Adrenal gland (tissue), 12 donors: ENCODE data around the gene PRPF18. TPM values are rescaled to one million over a fixed set of nuclear protein-coding genes. Genes with fewer than 3 reads are reported as not detected.

Experiments used
- DNase-seq, 7 donors: peaks; one replicate each; pipeline ENCODE4 v3.0.0-alpha.2; 2019 to 2020
- H3K27ac ChIP-seq, 5 donors: fragments of 200-600 bp; sonication (generic) in 4 of 5; 1 replicate in 3 of 5; 2 replicates in 2 of 5; pipeline versions ENCODE4 v1.5.1 to v1.8.0; 2016 to 2020; ENCODE audit warnings: mild to moderate bottlenecking in 1 of 5
- H3K27me3 ChIP-seq: fragments of 200-600 bp; 2 replicates; pipeline ENCODE4 v1.8.0; 2021
- H3K36me3 ChIP-seq, 2 donors: fragments of 200-600 bp; replicated peaks in 1 of 2; 1 replicate in 1 of 2; 2 replicates in 1 of 2; pipeline versions ENCODE4 v1.5.1 to v1.8.0; 2018 to 2022
- H3K4me1 ChIP-seq, 2 donors: fragments of 200-600 bp; replicated peaks in 1 of 2; 1 replicate in 1 of 2; 2 replicates in 1 of 2; pipeline versions ENCODE4 v1.5.1 to v1.8.0; 2018 to 2021
- H3K4me3 ChIP-seq, 4 donors: fragments of 200-600 bp; sonication (generic) in 3 of 4; one replicate each; pipeline ENCODE4 v1.5.1; 2016 to 2018
- H3K9me3 ChIP-seq, 3 donors: fragments of 200-600 bp; sonication (generic) in 1 of 3; replicated peaks in 1 of 3; 1 replicate in 2 of 3; 2 replicates in 1 of 3; pipeline versions ENCODE4 v1.5.1 to v1.8.0; 2016 to 2021
- CTCF ChIP-seq, 6 experiments: fragments of 450-650 bp in 4 of 6; fragments of 200-600 bp in 2 of 6; sonication (generic) in 1 of 6; IDR thresholded peaks; 1 replicate in 5 of 6; 2 replicates in 1 of 6; pipeline versions ENCODE4 v1.5.1 to v1.8.0; 2016 to 2021; ENCODE audit warnings: antibody characterized with exemption in 6 of 6, mild to moderate bottlenecking in 2 of 6, moderate library complexity in 1 of 6
- POLR2A ChIP-seq, 2 donors: fragments of 450-650 bp; IDR thresholded peaks; one replicate each; pipeline ENCODE4 v1.6.1; 2017; ENCODE audit warnings: antibody characterized with exemption in 2 of 2, mild to moderate bottlenecking in 2 of 2, moderate library complexity in 1 of 2
- WGBS, 4 donors: extraction: QIAGEN DNeasy Blood & Tissue Kit in 2 of 4; methylation state at CpG; one replicate each; pipeline versions ENCODE4 v1.1.5 to v1.1.7; 2013 to 2017; 5-methylcytosine and 5-hydroxymethylcytosine counted together
- intact Hi-C, 2 donors: fragments of 100-400 bp; cut with DNase I; formaldehyde crosslinking; loops; one replicate each; pipeline versions ENCODE4 v1.14.1 to v1.15.0; 2022 to 2023
- polyA plus RNA-seq, 3 donors: library from polyadenylated mRNA; stranded (reverse); fragments of 200-250 nt in 2 of 3; fragments of 350-450 nt in 1 of 3; fragmentation: Illumina TruSeq in 1 of 3; extraction: RNeasy Lipid Tissue Mini Kit (QIAGEN cat#74804) in 1 of 3; gene quantifications; one replicate each; pipeline ENCODE4 v1.2.3, GENCODE V29; 2013 to 2014
- total RNA-seq, 9 donors: library from RNA; depleted of rRNA in 4 of 9; stranded (reverse); fragments of >200 nt in 4 of 9; fragments of 120-200 nt in 1 of 9; fragmentation: NEBNext Ultra II Directional in 1 of 9; extraction: Animal tissue kit (Norgen Biotek cat#: 25700) in 1 of 9; gene quantifications; one replicate each; pipeline versions ENCODE4 v1.1.0 to v1.2.4, GENCODE V29; 2013 to 2023
- donor health status: healthy with polysubstance abuse.
- donor health status: Bipolar disorder and iron deficiency.
- donor health status: DM: yes; HTN: yes; CAD: no.
- donor health status: DM: no; HTN: no; CAD: no.
- donor health status: DM: no; HTN: no; CAD: no.
- donor health status: DM: yes; HTN: yes; CAD: no.

PRPF18 gene
- total and polyA plus RNA-seq, 12 donors = 4.9 to 36.7 (median 18.9) TPM

- no peaks in the 10 kb centered on the region for H3K27me3 ChIP-seq
- H3K4me1 ChIP-seq = no peaks in the 10 kb centered on the region
- H3K36me3 ChIP-seq = peaks cover 0 to 25% of the 10 kb centered on the region in 2 donors
- DNase-seq = no peak
- no peaks in the 10 kb centered on the region for H3K9me3 ChIP-seq
- WGBS, 4 donors = 84 to 96% (median 92%) methylated on average over 7 of the region's 7 CpGs
- H3K4me3 ChIP-seq = no peak overlapping the region
- TF ChIP-seq CTCF (IDR thresholded peaks at IDR 0.05) (no peak), POLR2A (IDR thresholded peaks at IDR 0.05) (no peak)
- no peak overlapping the region for H3K27ac ChIP-seq
- intact Hi-C loops = no loop called here
Measured at GRCh38 chr10:13643016-13643415, 56.3 kb downstream of the PRPF18 start.

GRCh38 chr10:13644866-13645265, 58.1 kb downstream of the PRPF18 start:
- Histone ChIP-seq H3K4me1 (no peaks in the 10 kb centered on the region), H3K36me3 (peaks cover 0 to 24% of the 10 kb centered on the region in 2 donors)

GRCh38 chr10:13648425-13648824, 61.7 kb downstream of the PRPF18 start:
- TF ChIP-seq CTCF (IDR thresholded peaks at IDR 0.05) (no peak), POLR2A (IDR thresholded peaks at IDR 0.05) (no peak)
- no peak overlapping the region for H3K27ac ChIP-seq
- intact Hi-C loops = no loop called here
- DNase-seq = no peak
- peaks cover 0 to 37% of the 10 kb centered on the region in 2 donors for H3K36me3 ChIP-seq
- WGBS, 4 donors = 87 to 95% (median 91%) methylated on average over 10 to 12 of the region's 12 CpGs
- no peak overlapping the region for H3K4me3 ChIP-seq
- H3K27me3 ChIP-seq = no peaks in the 10 kb centered on the region
- no peaks in the 10 kb centered on the region for H3K9me3 ChIP-seq
- no peaks in the 10 kb centered on the region for H3K4me1 ChIP-seq

More at GRCh38 chr10:13644866-13645265, 58.1 kb downstream of the PRPF18 start:
- H3K27ac ChIP-seq = no peak overlapping the region
- no peaks in the 10 kb centered on the region for H3K27me3 ChIP-seq
- no peak for DNase-seq
- intact Hi-C loops = no loop called here
- no peak overlapping the region for H3K4me3 ChIP-seq
- H3K9me3 ChIP-seq = no peaks in the 10 kb centered on the region
- TF ChIP-seq CTCF (IDR thresholded peaks at IDR 0.05) (no peak), POLR2A (IDR thresholded peaks at IDR 0.05) (no peak)
- 95 to 98% (median 97%) methylated on average over 9 of the region's 9 CpGs for WGBS, 4 donors

- no peaks in the 10 kb centered on the region for H3K4me1 ChIP-seq
- DNase-seq = no peak
- no peaks in the 10 kb centered on the region for H3K9me3 ChIP-seq
- H3K27me3 ChIP-seq = no peaks in the 10 kb centered on the region
- H3K36me3 ChIP-seq = peaks cover 0 to 51% of the 10 kb centered on the region in 2 donors
- TF ChIP-seq CTCF (IDR thresholded peaks at IDR 0.05) = no peak
- 62 to 81% (median 79%) methylated on average over 5 of the region's 5 CpGs for WGBS, 4 donors
- no peak overlapping the region for H3K27ac ChIP-seq
- intact Hi-C loops = no loop called here
- H3K4me3 ChIP-seq = no peak overlapping the region
Measured at GRCh38 chr10:13649844-13650520, 63.2 kb downstream of the PRPF18 start.
